CD4-positive, alpha-beta T cell (primary cell): ENCODE measurements around the gene YWHAG. TPM values are rescaled to one million over a fixed set of nuclear protein-coding genes. Genes with fewer than 3 reads are reported as not detected.
"Not testable (repeated sequence)": the region's sequence is repeated elsewhere in the genome, so short reads cannot be mapped to it uniquely, and the experiment has no call there.

Experiments
- ATAC-seq: fragments of 200-7000 bp; cut with Tn5 transposase; one replicate; pipeline ENCODE4 v1.10.0; 2022; ENCODE audit warnings: mild to moderate bottlenecking; ENCODE audit not compliant: poor library complexity
- CTCF ChIA-PET: fragments of 350-600 bp; sonication (Branson Sonifier 250); formaldehyde crosslinking; loops from one replicate; lab custom pipeline; 2021; ENCODE audit warnings: antibody characterized with exemption, inconsistent platforms; lab: Charles Lee
- POLR2A ChIA-PET: fragments of 350-600 bp; sonication (Branson Sonifier 250); formaldehyde crosslinking; loops from one replicate; lab custom pipeline; 2021; ENCODE audit warnings: antibody characterized with exemption, inconsistent platforms; lab: Charles Lee
- DNase-seq, 14 experiments: peaks; one replicate each; pipeline ENCODE4 v3.0.0-alpha.2; 2013 to 2020; ENCODE audit warnings: mixed read lengths in 2 of 14
- H3K27ac ChIP-seq, 2 donors: one replicate each; pipeline versions ENCODE4 v1.5.1 to v1.7.0; 2013; ENCODE audit warnings: low read length in 2 of 2, low read depth in 1 of 2, mild to moderate bottlenecking in 1 of 2
- H3K27me3 ChIP-seq, 2 experiments: 1 replicate in 1 of 2; 2 replicates in 1 of 2; pipeline versions ENCODE4 v1.6.1 to v1.7.0; 2013; ENCODE audit warnings: low read length in 2 of 2, control low read depth in 1 of 2, mild to moderate bottlenecking in 1 of 2, moderate library complexity in 1 of 2; ENCODE audit not compliant: insufficient read depth in 2 of 2, control insufficient read depth in 1 of 2
- H3K36me3 ChIP-seq: one replicate; pipeline ENCODE4 v1.6.1; 2013; ENCODE audit warnings: low read length, control low read depth; ENCODE audit not compliant: insufficient read depth
- H3K4me1 ChIP-seq: one replicate; pipeline ENCODE4 v1.6.1; 2013; ENCODE audit warnings: low read length, control low read depth; ENCODE audit not compliant: insufficient read depth
- H3K4me3 ChIP-seq: one replicate; pipeline ENCODE4 v1.5.1; 2013; ENCODE audit warnings: mild to moderate bottlenecking, low read length, moderate library complexity
- H3K9me3 ChIP-seq, 2 experiments: 1 replicate in 1 of 2; 2 replicates in 1 of 2; pipeline versions ENCODE4 v1.6.1 to v1.7.0; 2013; ENCODE audit warnings: low read length in 2 of 2, mild to moderate bottlenecking in 2 of 2, control low read depth in 1 of 2, moderate library complexity in 1 of 2; ENCODE audit not compliant: control insufficient read depth in 1 of 2, insufficient read depth in 1 of 2
- H3K27ac Mint-ChIP-seq: one replicate; pipeline ENCODE4 v1.8.0; 2020; ENCODE audit warnings: mixed read lengths
- H3K27me3 Mint-ChIP-seq: one replicate; pipeline ENCODE4 v1.8.0; 2021; ENCODE audit warnings: mixed read lengths
- H3K36me3 Mint-ChIP-seq: one replicate; pipeline ENCODE4 v1.8.0; 2021; ENCODE audit warnings: low read depth, mixed read lengths
- H3K4me1 Mint-ChIP-seq: one replicate; pipeline ENCODE4 v1.8.0; 2021; ENCODE audit warnings: low read depth, mixed read lengths
- H3K4me3 Mint-ChIP-seq: one replicate; pipeline ENCODE4 v1.8.0; 2020; ENCODE audit warnings: mild to moderate bottlenecking, mixed read lengths
- H3K9me3 Mint-ChIP-seq: one replicate; pipeline ENCODE4 v1.8.0; 2020; ENCODE audit warnings: mixed read lengths
- intact Hi-C, 2 experiments: fragments of 100-400 bp; cut with DNase I in 1 of 2; cut with micrococcal nuclease in 1 of 2; formaldehyde crosslinking; loops; one replicate each; pipeline versions ENCODE4 v1.15.1 to v1.9.0; 2023 to 2025; cut with DNase I, micrococcal nuclease
- total RNA-seq, 174 experiments: library from RNA in 2 of 174; stranded (reverse) in 2 of 174; gene quantifications; one replicate each; pipeline ENCODE4 v1.2.3 and lab custom pipeline; 2021 to 2026
- TF ChIP-seq, protein P1 (sequence below): fragments of 200-600 bp; IDR thresholded peaks from one replicate; pipeline ENCODE4 v1.8.0; 2022; ENCODE audit warnings: antibody characterized with exemption, mild to moderate bottlenecking

Gene YWHAG
- total RNA-seq, 2 experiments from 2014 or later, result 23.4 to 24.3 TPM

DNA sequence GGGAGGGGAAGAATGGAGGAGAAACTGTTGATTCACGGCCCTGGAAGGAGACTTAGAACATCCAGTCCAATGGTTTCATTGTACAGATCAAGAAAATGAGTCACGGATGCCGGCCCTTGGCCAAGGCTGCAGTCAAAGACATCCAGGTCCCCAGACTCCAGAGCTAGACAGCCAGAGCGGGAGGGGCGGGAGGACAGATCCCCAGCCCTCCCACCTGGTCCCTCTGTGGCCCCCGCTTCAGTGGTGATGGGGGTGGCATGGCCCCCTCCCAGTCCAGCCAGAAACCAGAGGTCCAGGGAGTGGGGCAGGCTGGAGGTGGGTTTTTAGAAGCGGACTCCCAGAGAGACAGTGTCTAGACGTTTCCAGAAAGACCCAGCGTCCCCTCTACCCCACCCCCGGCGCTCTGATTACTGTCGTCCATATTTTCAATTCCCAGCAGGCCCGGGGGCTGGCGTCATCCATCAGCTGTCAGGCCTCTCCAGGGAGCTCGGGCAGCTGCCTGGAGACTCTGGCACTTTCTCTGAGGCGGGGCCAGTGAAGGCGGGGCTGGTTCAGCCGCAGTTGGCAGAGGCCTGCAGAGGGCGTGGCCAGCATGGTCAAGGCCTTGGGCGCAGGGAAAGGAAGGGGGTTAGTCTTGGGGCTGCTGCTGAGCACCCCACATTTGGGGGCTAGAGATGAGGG is 64.3 kb downstream of the YWHAG start:
- Histone ChIP-seq H3K27ac (no peak overlapping the region), H3K4me3 (no peak overlapping the region), H3K27me3 (no peaks in the 10 kb centered on the region), H3K36me3 (no peaks in the 10 kb centered on the region), H3K9me3 (no peaks in the 10 kb centered on the region), H3K4me1 (peaks cover 12% of the 10 kb centered on the region)
- peaks cover 4% of the 10 kb centered on the region for H3K4me1 Mint-ChIP-seq
- H3K27ac Mint-ChIP-seq, result no peak overlapping the region
- CTCF ChIA-PET, result interaction anchor here (0.6 kb wide), 1 partner anchor 214 kb away, joined by 6 read pairs; no protein-coding TSS in a partner anchor
- no peak overlapping the region for H3K4me3 Mint-ChIP-seq
- intact Hi-C loops, result no loop called here
- POLR2A ChIA-PET, result no interaction called here
- no peaks in the 10 kb centered on the region for H3K36me3 Mint-ChIP-seq
- ATAC-seq, result no peak
- no peak for DNase-seq
- H3K9me3 Mint-ChIP-seq, result no peaks in the 10 kb centered on the region
- TF ChIP-seq, protein P1, sequence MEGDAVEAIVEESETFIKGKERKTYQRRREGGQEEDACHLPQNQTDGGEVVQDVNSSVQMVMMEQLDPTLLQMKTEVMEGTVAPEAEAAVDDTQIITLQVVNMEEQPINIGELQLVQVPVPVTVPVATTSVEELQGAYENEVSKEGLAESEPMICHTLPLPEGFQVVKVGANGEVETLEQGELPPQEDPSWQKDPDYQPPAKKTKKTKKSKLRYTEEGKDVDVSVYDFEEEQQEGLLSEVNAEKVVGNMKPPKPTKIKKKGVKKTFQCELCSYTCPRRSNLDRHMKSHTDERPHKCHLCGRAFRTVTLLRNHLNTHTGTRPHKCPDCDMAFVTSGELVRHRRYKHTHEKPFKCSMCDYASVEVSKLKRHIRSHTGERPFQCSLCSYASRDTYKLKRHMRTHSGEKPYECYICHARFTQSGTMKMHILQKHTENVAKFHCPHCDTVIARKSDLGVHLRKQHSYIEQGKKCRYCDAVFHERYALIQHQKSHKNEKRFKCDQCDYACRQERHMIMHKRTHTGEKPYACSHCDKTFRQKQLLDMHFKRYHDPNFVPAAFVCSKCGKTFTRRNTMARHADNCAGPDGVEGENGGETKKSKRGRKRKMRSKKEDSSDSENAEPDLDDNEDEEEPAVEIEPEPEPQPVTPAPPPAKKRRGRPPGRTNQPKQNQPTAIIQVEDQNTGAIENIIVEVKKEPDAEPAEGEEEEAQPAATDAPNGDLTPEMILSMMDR, result no peak
- H3K27me3 Mint-ChIP-seq, result no peaks in the 10 kb centered on the region

DNA sequence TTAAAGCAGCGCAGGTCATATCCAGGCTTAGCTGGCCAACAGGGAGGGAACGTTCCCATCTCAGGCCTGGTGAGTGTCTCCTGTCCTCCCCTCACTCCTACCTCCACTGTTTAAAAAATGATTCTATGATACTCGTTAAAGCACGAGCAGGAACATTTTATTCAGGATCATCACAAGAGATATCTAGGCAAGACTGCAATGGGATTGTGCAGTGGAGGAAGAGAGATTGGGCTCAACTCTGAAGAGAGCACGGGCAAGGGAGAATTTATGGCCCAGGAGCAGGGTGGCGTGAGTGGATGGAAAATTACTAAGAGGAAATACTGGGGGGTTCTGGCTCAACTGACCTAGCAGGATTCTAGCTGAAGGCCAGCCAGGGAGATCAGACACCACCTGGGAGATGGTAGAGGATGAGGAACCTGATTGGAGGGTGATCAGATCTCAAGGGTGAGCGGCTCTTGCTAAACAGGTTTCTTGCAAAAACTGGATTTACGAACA is 65.3 kb downstream of the YWHAG start:
- Histone ChIP-seq H3K27ac (no peak overlapping the region), H3K9me3 (no peaks in the 10 kb centered on the region), H3K36me3 (no peaks in the 10 kb centered on the region), H3K4me3 (no peak overlapping the region), H3K27me3 (no peaks in the 10 kb centered on the region), H3K4me1 (peaks cover 12% of the 10 kb centered on the region)
- ATAC-seq (no peak), DNase-seq (no peak)
- CTCF ChIA-PET, result no interaction called here
- H3K36me3 Mint-ChIP-seq, result no peaks in the 10 kb centered on the region
- TF ChIP-seq, protein P1, result no peak
- H3K27me3 Mint-ChIP-seq, result no peaks in the 10 kb centered on the region
- no peak overlapping the region for H3K27ac Mint-ChIP-seq
- POLR2A ChIA-PET, result interaction anchor here (1.7 kb wide), 1 partner anchor 21 kb away, joined by 6 read pairs; no protein-coding TSS in a partner anchor
- H3K4me1 Mint-ChIP-seq, result peaks cover 4% of the 10 kb centered on the region
- no peaks in the 10 kb centered on the region for H3K9me3 Mint-ChIP-seq
- H3K4me3 Mint-ChIP-seq, result no peak overlapping the region
- intact Hi-C loops, result no loop called here

DNA sequence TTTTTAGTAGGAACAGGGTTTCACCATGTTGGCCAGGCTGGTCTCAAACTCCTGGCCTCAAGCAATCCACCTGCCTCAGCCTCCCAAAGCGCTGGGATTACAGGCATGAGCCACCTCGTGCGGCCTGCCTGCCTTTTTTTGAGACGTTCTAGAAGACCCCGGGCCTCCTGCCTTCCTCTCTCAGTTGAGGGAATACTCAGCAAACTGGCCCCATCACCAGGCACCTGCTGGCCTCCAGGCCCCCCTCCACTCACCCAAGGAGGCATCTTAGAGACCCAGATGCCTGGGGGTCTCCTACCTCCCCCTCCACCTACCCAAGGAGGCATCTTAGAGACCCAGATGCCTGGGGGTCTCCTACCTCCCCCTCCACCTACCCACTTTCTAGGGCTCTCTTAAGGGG is 65.9 kb downstream of the YWHAG start:
- H3K27me3 Mint-ChIP-seq, intact Hi-C loops, DNase-seq: not testable (repeated sequence)

More for the DNA sequence above, 65.9 kb downstream of the YWHAG start:
- ChIA-PET CTCF (interaction anchor here (2.5 to 2.9 kb wide), 2 partner anchors 22 to 114 kb away, joined by 7 to 44 read pairs; no protein-coding TSS in a partner anchor), POLR2A (interaction anchor here (1.7 kb wide), 1 partner anchor 21 kb away, joined by 6 read pairs; no protein-coding TSS in a partner anchor)
- peaks cover 12% of the 10 kb centered on the region for H3K4me1 ChIP-seq
- H3K36me3 ChIP-seq, H3K9me3 ChIP-seq, H3K27me3 ChIP-seq, H3K27ac ChIP-seq, H3K9me3 Mint-ChIP-seq, H3K4me3 Mint-ChIP-seq, ATAC-seq, H3K4me1 Mint-ChIP-seq, H3K36me3 Mint-ChIP-seq, H3K27ac Mint-ChIP-seq, H3K4me3 ChIP-seq: not testable (repeated sequence)
